Fibroblast of lung (primary cell): Measurements from ENCODE around the gene ANK2.

Experiments
- CTCF ChIP-seq, 2 donors: IDR thresholded peaks in 1 of 2; conservative IDR thresholded peaks in 1 of 2; 1 replicate in 1 of 2; 2 replicates in 1 of 2; pipeline ENCODE4 v1.5.1; 2011 to 2012; ENCODE audit warnings: low read length in 2 of 2, control low read depth in 1 of 2, inconsistent platforms in 1 of 2, low read depth in 1 of 2, mild to moderate bottlenecking in 1 of 2
- EZH2 ChIP-seq: IDR thresholded peaks from 2 replicates; pipeline ENCODE4 v1.5.1; 2012; ENCODE audit warnings: low read length, control low read depth, mild to moderate bottlenecking; ENCODE audit errors: missing control alignments

- no peak for TF ChIP-seq CTCF (conservative IDR thresholded peaks at IDR 0.05 in 1 of 2, IDR thresholded peaks at IDR 0.05 in 1 of 2; ENCODE audit: low read depth in 1 of 2, low read length in 2 of 2)
- no peak for TF ChIP-seq EZH2
These were observed 10.2 kb downstream of the ANK2 start for GRCh38 chr4:113059449-113060182.
